Measurements from ENCODE around the gene MAPK1. TPM values are rescaled to one million over a fixed set of nuclear protein-coding genes. Genes with fewer than 3 reads are reported as not detected.
A peak's percentile ranks its signal among the peaks of the same experiment; 100 is the strongest.
"Not testable (repeated sequence)": the region's sequence is repeated elsewhere in the genome, so short reads cannot be mapped to it uniquely, and the experiment has no call there.

The MAPK1 gene
- total RNA-seq, 4 donors from 2014 or later: 29.0 to 46.8 (median 35.1) TPM

DNA sequence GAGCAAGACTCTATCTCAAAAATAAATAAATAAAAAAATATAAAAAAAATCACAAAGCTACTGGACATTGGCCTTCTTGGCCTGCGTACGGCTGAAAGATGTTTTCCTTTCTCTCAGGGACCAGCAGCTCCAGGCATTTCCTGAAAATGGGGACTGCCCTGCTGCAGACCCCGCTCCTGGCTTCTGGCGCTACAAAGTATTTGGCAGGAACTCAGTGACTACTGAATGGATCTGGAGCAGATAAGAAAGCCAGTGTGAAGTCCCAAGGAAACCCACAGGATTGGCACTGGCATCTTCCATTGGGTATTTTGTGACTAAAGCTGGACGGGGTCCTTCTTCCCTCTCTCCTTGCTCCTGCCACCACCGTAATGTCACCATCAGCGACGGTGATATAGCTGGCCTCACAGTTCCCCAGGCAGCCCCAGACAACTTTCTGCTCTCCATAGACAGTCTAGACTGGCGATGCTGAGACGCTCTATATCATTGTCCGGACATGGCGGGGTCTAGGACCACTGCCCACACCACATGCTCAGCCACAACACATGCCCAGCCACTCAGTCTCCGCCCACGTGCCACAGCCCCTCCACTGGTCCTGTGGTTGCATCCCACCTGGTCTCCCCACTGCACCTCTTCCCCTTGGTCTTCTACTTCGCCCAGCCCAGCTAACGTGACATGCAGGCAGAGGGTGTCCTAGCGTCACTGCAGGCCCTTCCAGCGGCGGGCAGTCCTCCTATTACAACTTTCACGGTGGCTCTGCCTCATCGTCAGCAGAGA, 109.2 kb downstream of the MAPK1 start:
- no peak for ATAC-seq (ENCODE audit: low FRiP score)
- TF ChIP-seq, protein P1, sequence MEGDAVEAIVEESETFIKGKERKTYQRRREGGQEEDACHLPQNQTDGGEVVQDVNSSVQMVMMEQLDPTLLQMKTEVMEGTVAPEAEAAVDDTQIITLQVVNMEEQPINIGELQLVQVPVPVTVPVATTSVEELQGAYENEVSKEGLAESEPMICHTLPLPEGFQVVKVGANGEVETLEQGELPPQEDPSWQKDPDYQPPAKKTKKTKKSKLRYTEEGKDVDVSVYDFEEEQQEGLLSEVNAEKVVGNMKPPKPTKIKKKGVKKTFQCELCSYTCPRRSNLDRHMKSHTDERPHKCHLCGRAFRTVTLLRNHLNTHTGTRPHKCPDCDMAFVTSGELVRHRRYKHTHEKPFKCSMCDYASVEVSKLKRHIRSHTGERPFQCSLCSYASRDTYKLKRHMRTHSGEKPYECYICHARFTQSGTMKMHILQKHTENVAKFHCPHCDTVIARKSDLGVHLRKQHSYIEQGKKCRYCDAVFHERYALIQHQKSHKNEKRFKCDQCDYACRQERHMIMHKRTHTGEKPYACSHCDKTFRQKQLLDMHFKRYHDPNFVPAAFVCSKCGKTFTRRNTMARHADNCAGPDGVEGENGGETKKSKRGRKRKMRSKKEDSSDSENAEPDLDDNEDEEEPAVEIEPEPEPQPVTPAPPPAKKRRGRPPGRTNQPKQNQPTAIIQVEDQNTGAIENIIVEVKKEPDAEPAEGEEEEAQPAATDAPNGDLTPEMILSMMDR (IDR thresholded peaks at IDR 0.05): no peak
- no peak for DNase-seq (ENCODE audit: low spot score)

DNA sequence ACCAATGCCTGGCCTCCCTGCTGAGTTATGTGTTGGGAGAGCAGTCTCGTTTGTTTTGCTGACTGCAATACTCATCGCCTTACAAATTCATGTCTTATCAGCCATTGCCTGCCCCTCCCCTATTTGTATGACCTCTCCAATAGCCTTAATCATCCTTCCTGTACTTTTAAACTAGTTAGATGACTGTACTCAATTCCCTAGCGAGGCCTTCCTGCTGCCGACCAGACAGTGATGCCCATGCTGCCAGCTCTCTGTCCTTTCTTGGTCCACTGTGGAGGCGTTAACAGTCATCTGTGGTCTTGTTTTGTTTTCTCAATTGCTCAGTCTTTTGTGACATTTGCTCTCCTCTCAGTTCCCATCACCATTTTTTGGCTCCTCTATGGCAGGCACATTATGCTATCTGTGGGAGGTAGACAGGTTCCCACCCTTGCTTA, 111.6 kb downstream of the MAPK1 start:
- TF ChIP-seq, protein P1 (IDR thresholded peaks at IDR 0.05): no peak
- ATAC-seq (ENCODE audit: low FRiP score): peak; percentile 79
- DNase-seq (ENCODE audit: low spot score): no peak

DNA sequence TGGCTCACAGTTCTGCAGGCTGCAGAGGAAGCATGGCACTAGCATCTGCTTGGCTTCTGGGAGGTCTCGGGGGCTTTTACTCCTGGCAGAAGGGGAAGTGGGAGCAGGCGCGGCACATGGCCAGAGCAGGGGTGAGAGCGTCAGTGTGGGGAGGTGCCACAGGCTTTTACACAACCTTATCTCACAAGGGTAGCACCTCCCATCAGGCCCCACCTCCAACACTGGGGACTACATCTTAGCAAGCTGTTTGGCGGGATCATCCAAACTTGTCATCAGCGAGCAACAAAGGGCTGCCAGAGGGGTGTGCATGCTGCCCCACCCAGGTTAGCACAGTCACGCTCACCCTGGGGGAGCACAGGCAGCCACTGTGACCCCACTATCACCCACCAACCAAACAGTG, 112.9 kb downstream of the MAPK1 start:
- TF ChIP-seq, protein P1 (IDR thresholded peaks at IDR 0.05): no peak
- DNase-seq (ENCODE audit: low spot score) (no peak), ATAC-seq (ENCODE audit: low FRiP score) (no peak)

DNA sequence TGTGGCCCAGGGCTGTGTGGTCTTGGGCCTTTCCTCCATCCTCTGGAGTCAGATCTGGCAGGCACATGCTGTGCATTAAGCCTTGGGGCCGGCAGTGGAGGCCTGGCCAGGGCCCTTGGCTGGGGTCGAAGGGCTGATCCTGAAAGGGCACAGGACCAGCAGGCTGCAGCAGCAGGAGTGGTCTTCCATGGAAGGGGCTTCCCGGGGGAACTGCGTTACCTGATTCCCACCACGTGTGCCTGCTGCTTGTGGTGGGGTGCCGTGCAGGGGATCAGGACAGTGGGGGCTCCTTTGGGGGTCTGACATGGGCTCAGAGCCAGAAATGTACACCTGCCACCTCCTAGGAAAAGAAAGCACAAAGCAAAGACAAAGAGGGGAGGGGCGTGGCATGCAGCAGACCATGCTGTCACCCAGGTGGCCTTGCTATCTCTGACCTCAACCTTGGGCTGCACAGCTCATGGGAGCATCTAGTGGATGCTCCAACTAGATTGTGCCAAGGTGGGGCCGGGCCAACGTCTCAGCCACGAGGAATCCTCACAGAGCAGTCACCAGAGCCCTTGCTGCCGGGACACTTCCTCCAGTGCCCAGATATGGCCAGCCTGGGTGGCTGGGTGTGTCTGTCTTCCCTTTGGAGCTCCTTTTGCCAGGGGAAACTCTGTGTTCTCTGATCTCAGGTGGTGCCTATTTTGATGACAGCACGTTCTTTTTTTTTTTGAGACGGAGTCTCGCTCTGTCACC, 113.9 kb downstream of the MAPK1 start:
- ATAC-seq (ENCODE audit: low FRiP score): no peak
- TF ChIP-seq, protein P1 (IDR thresholded peaks at IDR 0.05): no peak
- DNase-seq (ENCODE audit: low spot score): no peak

DNA sequence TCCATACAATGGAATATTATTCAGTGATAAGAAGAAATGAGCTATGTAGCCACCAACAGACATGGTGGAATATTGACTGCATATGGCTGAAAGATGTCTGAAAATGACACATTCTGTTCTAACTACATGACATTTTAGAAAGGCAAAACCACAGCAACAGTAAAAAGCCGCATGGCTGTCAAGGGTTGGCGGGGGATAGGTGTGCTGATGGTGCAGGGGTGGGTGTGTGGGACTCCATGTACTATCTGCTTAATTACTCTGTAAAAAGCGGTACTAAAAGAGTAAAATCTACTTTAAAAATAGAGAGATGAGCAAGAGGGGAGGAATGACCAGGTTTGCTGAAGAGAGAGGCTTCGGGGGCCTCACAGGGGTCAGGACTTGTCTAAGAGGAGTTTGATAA, 115.2 kb downstream of the MAPK1 start:
- DNase-seq (ENCODE audit: low spot score): no peak
- ATAC-seq (ENCODE audit: low FRiP score): no peak
- TF ChIP-seq, protein P1 (IDR thresholded peaks at IDR 0.05): no peak

DNA sequence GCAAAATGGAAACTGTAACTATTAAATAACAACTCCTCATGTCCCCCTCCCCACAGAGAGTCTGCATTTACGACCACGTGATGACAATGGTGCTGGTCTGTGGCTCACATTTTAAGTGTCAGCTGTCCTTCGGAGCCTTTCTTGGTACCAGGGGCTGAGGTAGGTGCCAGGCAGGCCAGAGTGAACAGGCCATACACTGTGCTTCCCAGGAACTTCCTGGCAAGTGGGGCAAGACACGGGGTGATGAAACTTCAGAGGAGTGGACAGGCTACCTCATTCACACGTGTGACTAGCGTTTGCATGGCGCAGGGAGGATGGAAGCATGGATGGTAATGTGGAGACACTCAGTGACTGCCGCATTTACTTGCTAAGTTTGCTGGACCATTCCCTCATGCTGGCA, 121.5 kb downstream of the MAPK1 start:
- TF ChIP-seq, protein P1 (IDR thresholded peaks at IDR 0.05): no peak
- ATAC-seq (ENCODE audit: low FRiP score): no peak

DNA sequence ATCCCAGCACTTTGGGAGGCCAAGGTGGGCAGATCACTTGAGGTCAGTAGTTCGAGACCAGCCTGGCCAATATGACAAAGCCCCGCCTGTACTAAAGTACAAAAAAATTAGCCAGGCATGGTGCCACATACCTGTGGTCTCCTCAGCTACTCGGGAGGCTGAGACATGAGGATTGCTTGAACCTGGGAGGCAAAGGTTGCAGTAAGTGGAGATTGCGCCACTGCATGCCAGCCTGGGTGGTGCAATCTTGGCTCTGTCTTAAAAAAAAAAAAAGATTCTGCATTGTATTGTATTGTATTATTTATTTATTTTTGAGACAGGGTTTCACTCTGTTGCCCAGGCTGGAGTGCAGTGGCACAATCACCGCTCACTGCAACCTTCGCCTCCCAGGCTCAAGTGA, 122.5 kb downstream of the MAPK1 start:
- not testable (repeated sequence) for DNase-seq (ENCODE audit: low spot score); ATAC-seq (ENCODE audit: low FRiP score)

More for the DNA sequence above, 121.5 kb downstream of the MAPK1 start:
- DNase-seq (ENCODE audit: low spot score): no peak

All from omental fat pad (tissue), 4 donors.